Measurements from ENCODE around the gene RIMKLA. TPM values are rescaled to one million over a fixed set of nuclear protein-coding genes. Genes with fewer than 3 reads are reported as not detected.

RIMKLA gene
- total RNA-seq, 1 donor from 2014 or later: 0.29 TPM

DNA sequence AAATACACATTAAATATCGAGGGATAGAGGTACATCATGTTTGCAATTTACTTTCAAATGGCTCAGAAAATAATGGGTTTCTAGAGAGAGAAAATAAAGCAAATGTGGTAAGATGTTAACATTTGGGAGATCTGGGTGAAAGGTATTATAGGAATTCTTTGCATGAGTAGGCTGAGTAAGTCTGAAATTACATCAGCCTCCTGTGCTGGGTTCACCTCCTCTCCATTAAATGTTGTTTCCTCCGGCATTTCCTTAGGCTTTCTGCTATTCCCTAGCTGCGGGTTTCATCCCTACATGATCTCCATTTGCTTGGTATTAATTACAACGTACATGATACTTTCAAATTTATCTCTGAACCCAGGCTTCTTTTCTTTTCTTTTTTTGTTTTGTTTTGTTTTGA, 43.6 kb downstream of the RIMKLA start:
- H3K4me3 ChIP-seq (ENCODE audit: low read depth, low read length): no peak overlapping the region
- TF ChIP-seq, protein P1, sequence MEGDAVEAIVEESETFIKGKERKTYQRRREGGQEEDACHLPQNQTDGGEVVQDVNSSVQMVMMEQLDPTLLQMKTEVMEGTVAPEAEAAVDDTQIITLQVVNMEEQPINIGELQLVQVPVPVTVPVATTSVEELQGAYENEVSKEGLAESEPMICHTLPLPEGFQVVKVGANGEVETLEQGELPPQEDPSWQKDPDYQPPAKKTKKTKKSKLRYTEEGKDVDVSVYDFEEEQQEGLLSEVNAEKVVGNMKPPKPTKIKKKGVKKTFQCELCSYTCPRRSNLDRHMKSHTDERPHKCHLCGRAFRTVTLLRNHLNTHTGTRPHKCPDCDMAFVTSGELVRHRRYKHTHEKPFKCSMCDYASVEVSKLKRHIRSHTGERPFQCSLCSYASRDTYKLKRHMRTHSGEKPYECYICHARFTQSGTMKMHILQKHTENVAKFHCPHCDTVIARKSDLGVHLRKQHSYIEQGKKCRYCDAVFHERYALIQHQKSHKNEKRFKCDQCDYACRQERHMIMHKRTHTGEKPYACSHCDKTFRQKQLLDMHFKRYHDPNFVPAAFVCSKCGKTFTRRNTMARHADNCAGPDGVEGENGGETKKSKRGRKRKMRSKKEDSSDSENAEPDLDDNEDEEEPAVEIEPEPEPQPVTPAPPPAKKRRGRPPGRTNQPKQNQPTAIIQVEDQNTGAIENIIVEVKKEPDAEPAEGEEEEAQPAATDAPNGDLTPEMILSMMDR (IDR thresholded peaks at IDR 0.05; ENCODE audit: insufficient read depth, low read length, poor library complexity, severe bottlenecking): no peak
- H3K36me3 ChIP-seq (ENCODE audit: control insufficient read depth, insufficient read depth, low read length): no peaks in the 10 kb centered on the region
- no peak for DNase-seq (ENCODE audit: low read depth)
- H3K27me3 ChIP-seq (ENCODE audit: control insufficient read depth, insufficient read depth, low read length): peaks cover 2% of the 10 kb centered on the region

DNA sequence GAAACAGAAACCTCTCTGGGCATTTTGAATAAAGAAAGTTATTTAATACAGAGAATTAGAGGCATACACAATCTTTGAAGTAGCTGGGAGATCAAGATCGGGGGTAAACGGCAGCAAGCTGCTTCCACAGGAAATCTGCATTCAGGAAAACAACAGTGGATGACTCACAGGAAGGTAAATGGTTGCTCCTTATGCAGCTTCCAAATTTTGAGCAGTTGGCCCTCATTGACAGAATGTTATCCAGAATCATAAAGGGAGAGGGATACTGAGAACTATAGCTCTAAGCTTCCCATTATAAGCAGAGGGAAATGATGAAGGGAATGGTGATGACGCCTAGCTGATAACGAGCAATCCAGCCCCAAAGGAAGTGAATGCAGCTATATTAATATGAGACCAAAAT, 46.6 kb downstream of the RIMKLA start:
- Histone ChIP-seq H3K27me3 (ENCODE audit: control insufficient read depth, insufficient read depth, low read length) (peaks cover 2% of the 10 kb centered on the region), H3K4me3 (ENCODE audit: low read depth, low read length) (no peak overlapping the region), H3K36me3 (ENCODE audit: control insufficient read depth, insufficient read depth, low read length) (no peaks in the 10 kb centered on the region)
- no peak for DNase-seq (ENCODE audit: low read depth)
- TF ChIP-seq, protein P1 (IDR thresholded peaks at IDR 0.05; ENCODE audit: insufficient read depth, low read length, poor library complexity, severe bottlenecking): no peak

DNA sequence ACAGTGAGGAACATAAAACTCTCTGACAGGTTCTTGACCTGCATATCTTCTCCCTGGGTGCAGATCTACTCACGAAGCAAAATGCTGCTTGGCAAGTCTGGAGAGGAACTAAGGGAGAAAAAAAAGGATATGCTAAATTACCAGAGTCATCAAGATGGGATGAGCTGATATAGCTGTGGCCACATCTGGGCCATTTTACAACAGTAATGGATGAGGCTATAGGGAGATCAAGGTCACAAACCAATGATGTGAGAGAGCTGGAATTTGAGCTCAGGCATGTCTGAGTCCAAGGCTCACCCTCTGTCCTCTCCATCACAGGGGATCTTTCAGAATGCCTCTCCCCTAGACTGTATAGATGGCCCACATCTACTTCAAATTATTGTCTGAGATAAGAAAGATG, 49.0 kb downstream of the RIMKLA start:
- DNase-seq (ENCODE audit: low read depth): no peak

DNA sequence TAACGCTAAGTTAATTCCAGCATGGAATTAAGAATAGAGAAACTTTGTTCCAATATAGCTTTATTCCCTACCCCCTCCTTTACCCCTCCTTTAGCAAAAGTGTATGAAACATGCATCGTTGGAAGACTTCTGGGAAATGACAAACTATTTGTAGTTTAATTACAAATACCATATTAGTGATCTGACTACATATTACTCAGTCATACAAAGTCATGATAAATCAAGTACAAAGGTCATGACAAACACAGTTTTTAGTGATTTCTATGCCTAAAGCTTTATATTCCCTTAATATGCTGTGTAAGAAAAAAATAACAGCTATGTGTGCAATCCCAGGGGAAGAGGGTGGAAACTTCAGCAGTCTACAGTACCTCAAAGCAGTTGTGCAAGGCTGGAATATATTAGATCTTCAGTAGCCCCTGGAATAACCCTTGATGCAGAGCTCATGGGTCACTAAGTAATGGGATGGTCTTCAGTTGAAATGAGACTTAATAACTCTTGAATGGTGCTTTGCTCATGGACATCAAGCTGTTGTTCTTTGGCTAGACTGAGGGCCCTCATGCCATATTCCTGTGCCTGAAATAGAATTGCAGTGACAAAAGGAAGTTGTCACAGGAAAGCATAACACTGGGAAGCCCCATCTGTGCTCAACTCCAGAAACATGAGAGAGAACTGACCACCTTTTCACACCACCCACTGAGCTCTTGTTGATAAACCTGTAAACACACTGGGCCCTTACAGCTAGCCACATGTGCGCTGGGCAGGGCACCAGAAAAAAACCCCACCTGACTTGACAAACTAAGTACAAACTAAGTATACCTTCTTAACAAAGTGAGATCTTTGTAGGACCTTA, 49.9 kb downstream of the RIMKLA start:
- DNase-seq (ENCODE audit: low read depth): no peak

More for the DNA sequence above, 49.0 kb downstream of the RIMKLA start:
- Histone ChIP-seq H3K36me3 (ENCODE audit: control insufficient read depth, insufficient read depth, low read length) (no peaks in the 10 kb centered on the region), H3K27me3 (ENCODE audit: control insufficient read depth, insufficient read depth, low read length) (no peaks in the 10 kb centered on the region), H3K4me3 (ENCODE audit: low read depth, low read length) (no peak overlapping the region)
- TF ChIP-seq, protein P1 (IDR thresholded peaks at IDR 0.05; ENCODE audit: insufficient read depth, low read length, poor library complexity, severe bottlenecking): no peak

DNA sequence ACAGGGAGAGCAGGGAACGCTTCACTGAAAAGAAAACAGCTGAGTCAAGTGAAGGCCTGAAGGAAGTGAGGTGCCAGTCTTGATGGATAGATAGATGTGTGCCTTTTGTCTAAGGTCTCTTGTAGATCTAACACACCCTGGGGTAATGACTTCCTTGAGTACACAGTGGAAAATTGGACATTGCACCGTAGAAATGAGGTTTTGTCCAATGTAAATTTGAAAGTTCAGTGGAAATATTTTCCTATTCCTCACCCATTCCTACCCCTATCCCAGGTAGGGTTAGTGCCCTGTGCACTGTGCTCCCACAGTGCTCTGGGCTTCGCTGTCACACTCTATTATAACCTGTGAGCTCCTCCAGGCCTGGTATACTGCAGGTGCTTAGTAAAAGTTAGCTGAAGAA, 50.9 kb downstream of the RIMKLA start:
- no peak overlapping the region for H3K4me3 ChIP-seq (ENCODE audit: low read depth, low read length)
- H3K27me3 ChIP-seq (ENCODE audit: control insufficient read depth, insufficient read depth, low read length): no peaks in the 10 kb centered on the region
- H3K36me3 ChIP-seq (ENCODE audit: control insufficient read depth, insufficient read depth, low read length): no peaks in the 10 kb centered on the region
- no peak for DNase-seq (ENCODE audit: low read depth)
- TF ChIP-seq, protein P1 (IDR thresholded peaks at IDR 0.05; ENCODE audit: insufficient read depth, low read length, poor library complexity, severe bottlenecking): no peak

More for the DNA sequence above, 49.9 kb downstream of the RIMKLA start:
- Histone ChIP-seq H3K4me3 (ENCODE audit: low read depth, low read length) (no peak overlapping the region), H3K36me3 (ENCODE audit: control insufficient read depth, insufficient read depth, low read length) (no peaks in the 10 kb centered on the region), H3K27me3 (ENCODE audit: control insufficient read depth, insufficient read depth, low read length) (no peaks in the 10 kb centered on the region)
- TF ChIP-seq, protein P1 (IDR thresholded peaks at IDR 0.05; ENCODE audit: insufficient read depth, low read length, poor library complexity, severe bottlenecking): no peak
